Lower leg skin (tissue), 3 donors: ENCODE results near the gene CCDC8.

ENCODE experiments used
- CTCF ChIP-seq, 3 donors: fragments of 450-650 bp; IDR thresholded peaks; one replicate each; pipeline ENCODE4 v1.5.1; 2016; ENCODE audit warnings: antibody characterized with exemption in 3 of 3, mild to moderate bottlenecking in 3 of 3, moderate library complexity in 2 of 3
- POLR2A ChIP-seq, 2 donors: fragments of 450-650 bp; IDR thresholded peaks; one replicate each; pipeline ENCODE4 v1.6.1; 2016 to 2017; ENCODE audit warnings: antibody characterized with exemption in 2 of 2, mild to moderate bottlenecking in 1 of 2, moderate library complexity in 1 of 2

GRCh38 chr19:46422344-46422743, 9.0 kb upstream of the CCDC8 start:
- TF ChIP-seq CTCF (IDR thresholded peaks at IDR 0.05): no peak
- TF ChIP-seq POLR2A (IDR thresholded peaks at IDR 0.05): no peak
